SK-N-SH treated with all-trans-retinoic acid at 6 μM for 48 hours (cell line): ENCODE data around the gene NOD2.

Experiments used
- ATAC-seq: fragments of 200-7000 bp; cut with Tn5 transposase; 3 replicates; pipeline ENCODE4 v1.9.1; 2020; ENCODE audit warnings: mild to moderate bottlenecking, moderate library complexity
- ARNTL ChIP-seq: fragments of 450-650 bp; formaldehyde crosslinking; IDR thresholded peaks from 2 replicates; pipeline ENCODE4 v1.5.0; 2020; ENCODE audit warnings: low read depth, mild to moderate bottlenecking, moderate library complexity, borderline replicate concordance
- BACH2 ChIP-seq: fragments of 250-450 bp; sonication (Bioruptor Pico); IDR thresholded peaks from 2 replicates; pipeline ENCODE4 v1.9.0; 2021; ENCODE audit warnings: mild to moderate bottlenecking, borderline replicate concordance
- CREB5 ChIP-seq: fragments of 250-450 bp; sonication (Bioruptor Pico); IDR thresholded peaks from 2 replicates; pipeline ENCODE4 v1.5.1; 2020; ENCODE audit warnings: low read depth, mild to moderate bottlenecking, moderate library complexity
- CSDC2 ChIP-seq: fragments of 250-450 bp; sonication (Bioruptor Pico); IDR thresholded peaks from 2 replicates; pipeline ENCODE4 v1.5.0; 2020; ENCODE audit warnings: mild to moderate bottlenecking, moderate library complexity
- CSRNP3 ChIP-seq: fragments of 250-450 bp; sonication (Bioruptor Pico); IDR thresholded peaks from 2 replicates; pipeline ENCODE4 v1.5.1; 2021; ENCODE audit warnings: mild to moderate bottlenecking, moderate library complexity
- ESRRG ChIP-seq: fragments of 250-450 bp; sonication (Bioruptor Pico); IDR thresholded peaks from 2 replicates; pipeline ENCODE4 v1.6.1; 2021; ENCODE audit warnings: mild to moderate bottlenecking
- ISL1 ChIP-seq: fragments of 250-450 bp; sonication (Bioruptor Pico); IDR thresholded peaks from 2 replicates; pipeline ENCODE4 v2.1.2; 2022; ENCODE audit warnings: mild to moderate bottlenecking, moderate library complexity
- OSR1 ChIP-seq: fragments of 250-450 bp; sonication (Bioruptor Pico); IDR thresholded peaks from 2 replicates; pipeline ENCODE4 v1.8.0; 2022; ENCODE audit warnings: moderate library complexity, mild to moderate bottlenecking, inconsistent platforms
- PATZ1 ChIP-seq: fragments of 250-450 bp; sonication (Bioruptor Pico); IDR thresholded peaks from 2 replicates; pipeline ENCODE4 v1.8.0; 2020; ENCODE audit warnings: mild to moderate bottlenecking, moderate library complexity, borderline replicate concordance
- POU6F1 ChIP-seq: fragments of 250-450 bp; sonication (Bioruptor Pico); IDR thresholded peaks from 2 replicates; pipeline ENCODE4 v1.8.0; 2021; ENCODE audit warnings: low read depth, mild to moderate bottlenecking, moderate library complexity, borderline replicate concordance
- SNAI2 ChIP-seq: fragments of 250-450 bp; sonication (Bioruptor Pico); IDR thresholded peaks from 2 replicates; pipeline ENCODE4 v1.5.0; 2020; ENCODE audit warnings: mild to moderate bottlenecking, moderate library complexity
- TCF4 ChIP-seq: fragments of 250-450 bp; sonication (Bioruptor Pico); IDR thresholded peaks from 2 replicates; pipeline ENCODE4 v1.8.0; 2021; ENCODE audit warnings: mild to moderate bottlenecking, moderate library complexity, borderline replicate concordance
- TOX ChIP-seq: fragments of 250-450 bp; sonication (Bioruptor Pico); IDR thresholded peaks from 2 replicates; pipeline ENCODE4 v1.8.0; 2021; ENCODE audit warnings: mild to moderate bottlenecking, moderate library complexity, borderline replicate concordance
- TSHZ2 ChIP-seq: fragments of 250-450 bp; sonication (Bioruptor Pico); IDR thresholded peaks from 2 replicates; pipeline ENCODE4 v1.5.0; 2020; ENCODE audit warnings: mild to moderate bottlenecking, moderate library complexity
- ZFP30 ChIP-seq: fragments of 450-650 bp; formaldehyde crosslinking; IDR thresholded peaks from 2 replicates; pipeline ENCODE4 v1.5.0; 2022; ENCODE audit warnings: mild to moderate bottlenecking, moderate library complexity
- ZNF70 ChIP-seq: fragments of 450-650 bp; formaldehyde crosslinking; IDR thresholded peaks from 2 replicates; pipeline ENCODE4 v1.5.0; 2020; ENCODE audit warnings: mild to moderate bottlenecking, moderate library complexity
- ZNF8 ChIP-seq: fragments of 450-650 bp; formaldehyde crosslinking; IDR thresholded peaks from 2 replicates; pipeline ENCODE4 v1.5.0; 2020; ENCODE audit warnings: mild to moderate bottlenecking, moderate library complexity

The NOD2 gene

GRCh38 chr16:50662306-50662940, 31.0 kb upstream of the NOD2 start (continued):
- TF ChIP-seq TSHZ2, result no peak
- TF ChIP-seq, all 23 proteins: peak for 0

- no peak for ATAC-seq
- TF ChIP-seq ARNTL (CRISPR knock-in tag) (no peak), BACH2 (CRISPR knock-in tag) (no peak), CSRNP3 (CRISPR knock-in tag) (no peak), CSDC2 (no peak), ISL1 (CRISPR knock-in tag) (no peak), CREB5 (no peak), OSR1 (CRISPR knock-in tag) (no peak), TOX (CRISPR knock-in tag) (no peak), ZFP30 (no peak), PATZ1 (CRISPR knock-in tag) (no peak), ESRRG (CRISPR knock-in tag) (no peak), POU6F1 (no peak), TCF4 (no peak), SNAI2 (no peak)
Observed at GRCh38 chr16:50664270-50664669, 29.1 kb upstream of the NOD2 start.

GRCh38 chr16:50665128-50665878, 28.1 kb upstream of the NOD2 start:
- peak; percentile 95 for ATAC-seq
- TF ChIP-seq OSR1 (CRISPR knock-in tag) (no peak), ZNF8 (CRISPR knock-in tag) (no peak), ESRRG (CRISPR knock-in tag) (no peak), PATZ1 (CRISPR knock-in tag) (no peak), ZNF70 (CRISPR knock-in tag) (no peak), TOX (CRISPR knock-in tag) (no peak), SNAI2 (no peak), TCF4 (no peak)
- TF ChIP-seq, all 23 proteins: peak for 0
